Fibroblast of lung (primary cell): ENCODE measurements around the gene CTNND2.

Source experiments
- CTCF ChIP-seq, 2 donors: IDR thresholded peaks in 1 of 2; conservative IDR thresholded peaks in 1 of 2; 1 replicate in 1 of 2; 2 replicates in 1 of 2; pipeline ENCODE4 v1.5.1; 2011 to 2012; ENCODE audit warnings: low read length in 2 of 2, control low read depth in 1 of 2, inconsistent platforms in 1 of 2, low read depth in 1 of 2, mild to moderate bottlenecking in 1 of 2
- EZH2 ChIP-seq: IDR thresholded peaks from 2 replicates; pipeline ENCODE4 v1.5.1; 2012; ENCODE audit warnings: low read length, control low read depth, mild to moderate bottlenecking; ENCODE audit errors: missing control alignments

GRCh38 chr5:11658376-11658775, 245.9 kb downstream of the CTNND2 start:
- TF ChIP-seq CTCF (conservative IDR thresholded peaks at IDR 0.05 in 1 of 2, IDR thresholded peaks at IDR 0.05 in 1 of 2; ENCODE audit: low read depth in 1 of 2, low read length in 2 of 2) (no peak), EZH2 (no peak)
